BJ (cell line): ENCODE data around the gene CIITA. TPM values are rescaled to one million over a fixed set of nuclear protein-coding genes. Genes with fewer than 3 reads are reported as not detected.

Source experiments
- CTCF ChIA-PET: fragments of 350-600 bp; formaldehyde crosslinking; extraction: SDS; loops from one replicate; lab custom pipeline; 2021; ENCODE audit warnings: antibody characterized with exemption, inconsistent platforms; lab: Yijun Ruan, JAX
- POLR2A ChIA-PET: fragments of 300-600 bp; sonication (Branson Sonifier 250); formaldehyde crosslinking; extraction: SDS; loops from one replicate; lab custom pipeline; 2021; ENCODE audit warnings: antibody characterized with exemption; lab: Charles Lee
- DNase-seq: peaks from one replicate; pipeline ENCODE4 v3.0.0-alpha.2; 2011; ENCODE audit warnings: low read depth
- H3K27me3 ChIP-seq: 2 replicates; pipeline ENCODE4 v1.6.0; 2011; ENCODE audit warnings: low read length; ENCODE audit not compliant: control insufficient read depth, insufficient read depth
- H3K36me3 ChIP-seq: 2 replicates; pipeline ENCODE4 v1.5.1; 2011; ENCODE audit warnings: low read length; ENCODE audit not compliant: control insufficient read depth, insufficient read depth
- H3K4me3 ChIP-seq: 2 replicates; pipeline ENCODE4 v1.5.1; 2011; ENCODE audit warnings: low read depth, mild to moderate bottlenecking, control low read depth, low read length
- polyA plus RNA-seq: library from polyadenylated mRNA; depleted of rRNA; stranded (reverse); fragments of >200 nt; gene quantifications from 2 replicates; pipeline ENCODE4 v1.2.3, GENCODE V29; 2011
- TF ChIP-seq, protein P1 (sequence below): IDR thresholded peaks from 2 replicates; pipeline ENCODE4 v1.5.1; 2011; ENCODE audit warnings: low read depth, mild to moderate bottlenecking, control low read depth, inconsistent platforms, low read length, moderate library complexity; ENCODE audit not compliant: insufficient read depth

The CIITA gene
- polyA plus RNA-seq, 1 experiment, result not detected

DNA sequence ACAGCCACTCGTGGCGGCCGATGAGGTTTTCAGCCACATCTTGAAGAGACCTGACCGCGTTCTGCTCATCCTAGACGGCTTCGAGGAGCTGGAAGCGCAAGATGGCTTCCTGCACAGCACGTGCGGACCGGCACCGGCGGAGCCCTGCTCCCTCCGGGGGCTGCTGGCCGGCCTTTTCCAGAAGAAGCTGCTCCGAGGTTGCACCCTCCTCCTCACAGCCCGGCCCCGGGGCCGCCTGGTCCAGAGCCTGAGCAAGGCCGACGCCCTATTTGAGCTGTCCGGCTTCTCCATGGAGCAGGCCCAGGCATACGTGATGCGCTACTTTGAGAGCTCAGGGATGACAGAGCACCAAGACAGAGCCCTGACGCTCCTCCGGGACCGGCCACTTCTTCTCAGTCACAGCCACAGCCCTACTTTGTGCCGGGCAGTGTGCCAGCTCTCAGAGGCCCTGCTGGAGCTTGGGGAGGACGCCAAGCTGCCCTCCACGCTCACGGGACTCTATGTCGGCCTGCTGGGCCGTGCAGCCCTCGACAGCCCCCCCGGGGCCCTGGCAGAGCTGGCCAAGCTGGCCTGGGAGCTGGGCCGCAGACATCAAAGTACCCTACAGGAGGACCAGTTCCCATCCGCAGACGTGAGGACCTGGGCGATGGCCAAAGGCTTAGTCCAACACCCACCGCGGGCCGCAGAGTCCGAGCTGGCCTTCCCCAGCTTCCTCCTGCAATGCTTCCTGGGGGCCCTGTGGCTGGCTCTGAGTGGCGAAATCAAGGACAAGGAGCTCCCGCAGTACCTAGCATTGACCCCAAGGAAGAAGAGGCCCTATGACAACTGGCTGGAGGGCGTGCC lies 30.1 kb downstream of the CIITA start:
- Histone ChIP-seq H3K27me3 (no peaks in the 10 kb centered on the region; the same call in 1 of the 2 replicates), H3K4me3 (no peak overlapping the region), H3K36me3 (no peaks in the 10 kb centered on the region)
- CTCF ChIA-PET, result interaction anchor here (1.2 to 3.0 kb wide), 3 partner anchors 9 to 16 kb away, joined by 3 to 7 read pairs (median 3); no protein-coding TSS in a partner anchor
- no peak for DNase-seq
- TF ChIP-seq, protein P1, sequence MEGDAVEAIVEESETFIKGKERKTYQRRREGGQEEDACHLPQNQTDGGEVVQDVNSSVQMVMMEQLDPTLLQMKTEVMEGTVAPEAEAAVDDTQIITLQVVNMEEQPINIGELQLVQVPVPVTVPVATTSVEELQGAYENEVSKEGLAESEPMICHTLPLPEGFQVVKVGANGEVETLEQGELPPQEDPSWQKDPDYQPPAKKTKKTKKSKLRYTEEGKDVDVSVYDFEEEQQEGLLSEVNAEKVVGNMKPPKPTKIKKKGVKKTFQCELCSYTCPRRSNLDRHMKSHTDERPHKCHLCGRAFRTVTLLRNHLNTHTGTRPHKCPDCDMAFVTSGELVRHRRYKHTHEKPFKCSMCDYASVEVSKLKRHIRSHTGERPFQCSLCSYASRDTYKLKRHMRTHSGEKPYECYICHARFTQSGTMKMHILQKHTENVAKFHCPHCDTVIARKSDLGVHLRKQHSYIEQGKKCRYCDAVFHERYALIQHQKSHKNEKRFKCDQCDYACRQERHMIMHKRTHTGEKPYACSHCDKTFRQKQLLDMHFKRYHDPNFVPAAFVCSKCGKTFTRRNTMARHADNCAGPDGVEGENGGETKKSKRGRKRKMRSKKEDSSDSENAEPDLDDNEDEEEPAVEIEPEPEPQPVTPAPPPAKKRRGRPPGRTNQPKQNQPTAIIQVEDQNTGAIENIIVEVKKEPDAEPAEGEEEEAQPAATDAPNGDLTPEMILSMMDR, result no peak
- POLR2A ChIA-PET, result no interaction called here

DNA sequence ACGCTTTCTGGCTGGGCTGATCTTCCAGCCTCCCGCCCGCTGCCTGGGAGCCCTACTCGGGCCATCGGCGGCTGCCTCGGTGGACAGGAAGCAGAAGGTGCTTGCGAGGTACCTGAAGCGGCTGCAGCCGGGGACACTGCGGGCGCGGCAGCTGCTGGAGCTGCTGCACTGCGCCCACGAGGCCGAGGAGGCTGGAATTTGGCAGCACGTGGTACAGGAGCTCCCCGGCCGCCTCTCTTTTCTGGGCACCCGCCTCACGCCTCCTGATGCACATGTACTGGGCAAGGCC lies 30.7 kb downstream of the CIITA start:
- Histone ChIP-seq H3K27me3 (no peaks in the 10 kb centered on the region; the same call in 1 of the 2 replicates), H3K4me3 (no peak overlapping the region), H3K36me3 (no peaks in the 10 kb centered on the region)
- ChIA-PET CTCF (interaction anchor here (1.3 to 3.0 kb wide), 2 partner anchors 8 to 11 kb away, joined by 3 to 7 read pairs; no protein-coding TSS in a partner anchor), POLR2A (no interaction called here)
- DNase-seq, result no peak
- TF ChIP-seq, protein P1, result no peak

DNA sequence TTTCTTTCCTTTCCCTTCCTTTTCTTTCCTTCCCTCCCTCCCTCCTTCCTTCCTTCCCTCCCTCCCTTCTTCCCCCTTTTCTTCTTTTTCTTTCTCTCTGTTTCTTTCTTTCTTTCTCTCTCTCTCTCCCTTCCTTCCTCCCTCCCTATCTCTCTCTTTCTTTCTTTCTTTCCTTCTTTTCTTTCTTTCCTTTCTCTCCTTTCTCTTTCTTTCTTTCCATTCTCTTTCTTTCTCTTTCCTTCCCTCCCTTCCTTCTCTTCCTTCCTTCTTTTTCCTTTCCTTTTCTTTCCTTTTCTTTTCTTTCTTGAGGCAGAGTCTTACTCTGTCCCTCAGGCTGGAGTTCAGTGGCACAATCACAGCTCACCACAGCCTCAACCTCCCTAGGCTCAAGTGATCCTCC lies 34.3 kb downstream of the CIITA start:
- TF ChIP-seq, protein P1, result no peak
- Histone ChIP-seq H3K36me3 (no peaks in the 10 kb centered on the region), H3K27me3 (no peaks in the 10 kb centered on the region; the same call in 1 of the 2 replicates), H3K4me3 (no peak overlapping the region)
- ChIA-PET POLR2A (no interaction called here), CTCF (interaction anchor here (1.0 to 1.6 kb wide), 2 partner anchors 15 to 174 kb away, joined by 3 read pairs; no protein-coding TSS in a partner anchor)
- DNase-seq, result no peak

DNA sequence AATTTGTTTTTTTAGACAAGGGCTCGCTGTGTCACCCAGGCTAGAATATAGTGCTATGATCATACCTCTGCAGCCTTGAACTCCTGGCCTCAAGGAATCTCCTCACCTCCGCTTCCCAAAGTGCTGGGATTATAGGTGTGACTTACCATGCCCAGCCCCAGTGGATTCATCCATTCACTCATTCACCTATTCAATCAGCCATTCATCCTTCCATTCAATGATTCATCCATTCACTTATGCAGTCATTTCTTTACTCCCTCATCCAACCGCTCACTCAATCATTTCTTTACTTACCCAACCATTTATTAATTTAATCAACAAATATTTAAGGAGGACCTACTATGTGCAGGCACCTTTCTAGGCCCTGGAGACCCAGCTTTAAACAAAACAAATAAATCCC lies 39.5 kb downstream of the CIITA start:
- TF ChIP-seq, protein P1, result no peak
- ChIA-PET POLR2A (no interaction called here), CTCF (interaction anchor here (1.2 to 1.6 kb wide), 2 partner anchors 10 to 179 kb away, joined by 4 to 7 read pairs; no protein-coding TSS in a partner anchor)
- Histone ChIP-seq H3K27me3 (no peaks in the 10 kb centered on the region; the same call in 1 of the 2 replicates), H3K4me3 (no peak overlapping the region), H3K36me3 (no peaks in the 10 kb centered on the region)
- DNase-seq, result no peak

DNA sequence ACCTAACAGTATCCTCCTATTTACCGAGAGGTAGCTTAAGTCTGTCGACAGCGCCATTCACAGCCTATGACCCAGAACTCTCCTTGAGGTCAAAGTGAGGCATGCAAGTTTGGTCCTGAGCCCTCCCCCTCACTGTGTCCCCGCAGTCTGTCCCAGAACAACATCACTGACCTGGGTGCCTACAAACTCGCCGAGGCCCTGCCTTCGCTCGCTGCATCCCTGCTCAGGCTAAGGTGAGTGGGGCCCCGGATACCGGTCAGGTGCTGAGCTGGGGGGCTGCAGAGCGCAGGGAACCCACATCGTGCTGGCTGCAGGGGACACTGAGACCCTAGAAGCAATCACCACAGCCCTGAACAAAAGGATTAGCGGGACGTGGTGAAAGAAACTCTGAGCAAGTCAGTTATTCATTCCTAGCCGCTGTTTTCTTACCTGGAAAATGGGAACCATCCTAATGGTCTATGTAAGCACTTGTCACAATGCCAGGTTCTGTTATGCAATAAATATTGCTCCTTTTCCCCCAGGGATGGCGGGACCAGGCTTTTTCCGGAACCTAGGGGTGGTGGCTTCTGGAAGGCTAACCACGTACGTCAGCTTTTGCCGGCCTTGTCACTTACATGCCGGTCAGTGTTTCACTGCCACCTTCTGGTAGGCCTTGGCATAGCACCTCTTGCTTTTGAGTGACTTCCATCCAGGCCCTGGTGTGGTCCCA lies 41.4 kb downstream of the CIITA start:
- H3K4me3 ChIP-seq, result no peak overlapping the region
- ChIA-PET POLR2A (no interaction called here), CTCF (interaction anchor here (0.6 to 2.6 kb wide), 23 partner anchors 9 to 403 kb away, joined by 3 to 11 read pairs (median 4); partner anchors contain the start of gene CIITA)
- H3K36me3 ChIP-seq, result no peaks in the 10 kb centered on the region
- TF ChIP-seq, protein P1, result peak; percentile 99
- no peaks in the 10 kb centered on the region; the same call in 1 of the 2 replicates for H3K27me3 ChIP-seq
- peak; percentile 50 for DNase-seq
